Cardiac muscle cell (in vitro differentiated cells and primary cell): Measurements from ENCODE around the gene DAB1. TPM values are rescaled to one million over a fixed set of nuclear protein-coding genes. Genes with fewer than 3 reads are reported as not detected.

Experiments
- DNase-seq, 2 donors: peaks; one replicate each; pipeline versions ENCODE4 v3.0.0 to v3.0.0-alpha.2; 2010 to 2017; ENCODE audit warnings: low read depth in 1 of 2, low spot score in 1 of 2
- H3K27ac ChIP-seq: fragments of 200-600 bp; sonication (generic); 2 replicates; pipeline ENCODE4 v1.5.1; 2016
- H3K27me3 ChIP-seq: fragments of 200-600 bp; sonication (generic); 2 replicates; pipeline ENCODE4 v1.6.0; 2016; ENCODE audit warnings: control low read depth
- H3K36me3 ChIP-seq: fragments of 200-600 bp; sonication (generic); 2 replicates; pipeline ENCODE4 v1.5.1; 2016; ENCODE audit warnings: control low read depth
- H3K4me1 ChIP-seq: fragments of 200-600 bp; sonication (generic); 2 replicates; pipeline ENCODE4 v1.8.1; 2017; ENCODE audit warnings: low read depth, mild to moderate bottlenecking, mixed run types
- H3K4me3 ChIP-seq: fragments of 200-600 bp; sonication (generic); 2 replicates; pipeline ENCODE4 v1.5.1; 2016; ENCODE audit warnings: mild to moderate bottlenecking
- H3K9me3 ChIP-seq: fragments of 200-600 bp; sonication (generic); 2 replicates; pipeline ENCODE4 v1.5.1; 2017; ENCODE audit warnings: low read depth, mild to moderate bottlenecking, control low read depth
- CTCF ChIP-seq: IDR thresholded peaks from 2 replicates; pipeline ENCODE4 v1.5.1; 2012; ENCODE audit warnings: low read depth, mild to moderate bottlenecking, low read length
- polyA plus RNA-seq: library from polyadenylated mRNA; unstranded; fragments of >200 nt; fragmentation: Nextera tagmentation; extraction: Ambion mirVana; gene quantifications from 2 replicates; pipeline ENCODE4 v1.2.1, GENCODE V29; 2016
- total RNA-seq: library from RNA; depleted of rRNA; stranded (reverse); fragments of >200 nt; gene quantifications from 2 replicates; pipeline ENCODE4 v1.2.3, GENCODE V29; 2016

The DAB1 gene
- total and polyA plus RNA-seq, 2 experiments from 2014 or later, result 24.1 to 26.6 TPM

DNA sequence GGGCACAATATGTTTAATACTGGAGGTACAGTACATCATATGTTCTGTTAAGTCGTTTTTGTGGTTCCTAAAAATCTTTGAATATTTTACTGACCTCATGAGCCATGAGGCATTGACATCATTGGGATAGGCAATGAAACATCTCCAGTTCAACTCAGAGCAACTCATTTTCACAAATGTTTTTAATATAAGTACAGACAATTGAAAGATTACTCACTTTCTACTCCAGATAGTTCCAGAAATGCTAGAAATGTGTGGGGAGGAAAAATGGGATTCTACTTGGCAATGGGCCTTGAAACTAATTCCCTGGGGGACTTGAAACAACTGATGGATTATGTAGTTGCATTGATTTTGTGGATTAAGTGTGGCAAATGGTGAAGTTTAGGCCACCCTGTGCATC is 450.9 kb downstream of the DAB1 start:
- H3K27ac ChIP-seq, result no peak overlapping the region
- no peaks in the 10 kb centered on the region for H3K36me3 ChIP-seq
- H3K4me3 ChIP-seq, result no peak overlapping the region
- H3K4me1 ChIP-seq, result no peaks in the 10 kb centered on the region
- H3K9me3 ChIP-seq, result no peaks in the 10 kb centered on the region
- no peak for DNase-seq
- no peak for TF ChIP-seq CTCF
- no peaks in the 10 kb centered on the region for H3K27me3 ChIP-seq

GRCh38 chr1:56970280-56970679 is 453.6 kb downstream of the DAB1 start:
- H3K36me3 ChIP-seq, result no peaks in the 10 kb centered on the region

GRCh38 chr1:56968878-56969495 is 454.9 kb downstream of the DAB1 start:
- Histone ChIP-seq H3K36me3 (no peaks in the 10 kb centered on the region), H3K9me3 (no peaks in the 10 kb centered on the region), H3K27me3 (no peaks in the 10 kb centered on the region), H3K4me3 (no peak overlapping the region), H3K27ac (no peak overlapping the region), H3K4me1 (peaks cover 16% of the 10 kb centered on the region)
- no peak for TF ChIP-seq CTCF
- DNase-seq, result no peak

More at GRCh38 chr1:56970280-56970679, 453.6 kb downstream of the DAB1 start:
- no peak for DNase-seq
- Histone ChIP-seq H3K27ac (no peak overlapping the region), H3K4me3 (no peak overlapping the region), H3K9me3 (no peaks in the 10 kb centered on the region), H3K27me3 (no peaks in the 10 kb centered on the region), H3K4me1 (peaks cover 9% of the 10 kb centered on the region)
- TF ChIP-seq CTCF, result no peak

GRCh38 chr1:56967900-56968832 is 455.7 kb downstream of the DAB1 start:
- DNase-seq, result peak; percentile 56 to 63
- Histone ChIP-seq H3K4me1 (peaks cover 16% of the 10 kb centered on the region), H3K9me3 (no peaks in the 10 kb centered on the region), H3K27ac (no peak overlapping the region), H3K4me3 (no peak overlapping the region), H3K36me3 (no peaks in the 10 kb centered on the region), H3K27me3 (no peaks in the 10 kb centered on the region)
- TF ChIP-seq CTCF, result peak; percentile 76

- no peak for DNase-seq
- no peaks in the 10 kb centered on the region for H3K9me3 ChIP-seq
- no peak overlapping the region for H3K4me3 ChIP-seq
- no peak for TF ChIP-seq CTCF
- H3K27ac ChIP-seq, result no peak overlapping the region
- H3K4me1 ChIP-seq, result peaks cover 16% of the 10 kb centered on the region
- no peaks in the 10 kb centered on the region for H3K36me3 ChIP-seq
- no peaks in the 10 kb centered on the region for H3K27me3 ChIP-seq
These were observed 456.5 kb downstream of the DAB1 start for GRCh38 chr1:56967355-56967754.
